AG09319 (cell line): ENCODE measurements around the gene ERMAP.

ENCODE experiments used
- DNase-seq: peaks from one replicate; pipeline ENCODE4 v3.0.0-alpha.2; 2010; ENCODE audit warnings: low read depth; ENCODE audit errors: extremely low read depth
- TF ChIP-seq, protein P1 (sequence below): IDR thresholded peaks from 2 replicates; pipeline ENCODE4 v1.5.1; 2011; ENCODE audit warnings: low read depth, mild to moderate bottlenecking, inconsistent platforms, low read length, moderate library complexity

Gene ERMAP

DNA sequence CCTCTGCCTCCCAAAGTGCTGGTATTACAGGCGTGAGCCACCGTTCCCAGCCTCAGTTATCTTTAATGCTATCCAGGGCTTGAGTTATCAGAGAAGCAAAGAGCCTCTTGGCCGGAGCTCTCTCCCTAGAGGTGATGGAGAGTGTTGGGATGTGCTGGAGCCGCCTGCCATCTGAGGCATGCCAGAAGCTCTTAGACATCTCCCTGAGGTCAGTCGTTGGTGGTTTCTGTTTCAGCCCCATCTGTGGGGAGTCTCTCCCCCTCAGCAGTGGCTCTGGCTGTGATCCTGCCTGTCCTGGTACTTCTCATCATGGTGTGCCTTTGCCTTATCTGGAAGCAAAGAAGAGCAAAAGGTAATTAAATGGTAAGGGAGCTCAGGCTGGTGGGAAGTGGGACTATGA is 17.9 kb downstream of the ERMAP start:
- TF ChIP-seq, protein P1, sequence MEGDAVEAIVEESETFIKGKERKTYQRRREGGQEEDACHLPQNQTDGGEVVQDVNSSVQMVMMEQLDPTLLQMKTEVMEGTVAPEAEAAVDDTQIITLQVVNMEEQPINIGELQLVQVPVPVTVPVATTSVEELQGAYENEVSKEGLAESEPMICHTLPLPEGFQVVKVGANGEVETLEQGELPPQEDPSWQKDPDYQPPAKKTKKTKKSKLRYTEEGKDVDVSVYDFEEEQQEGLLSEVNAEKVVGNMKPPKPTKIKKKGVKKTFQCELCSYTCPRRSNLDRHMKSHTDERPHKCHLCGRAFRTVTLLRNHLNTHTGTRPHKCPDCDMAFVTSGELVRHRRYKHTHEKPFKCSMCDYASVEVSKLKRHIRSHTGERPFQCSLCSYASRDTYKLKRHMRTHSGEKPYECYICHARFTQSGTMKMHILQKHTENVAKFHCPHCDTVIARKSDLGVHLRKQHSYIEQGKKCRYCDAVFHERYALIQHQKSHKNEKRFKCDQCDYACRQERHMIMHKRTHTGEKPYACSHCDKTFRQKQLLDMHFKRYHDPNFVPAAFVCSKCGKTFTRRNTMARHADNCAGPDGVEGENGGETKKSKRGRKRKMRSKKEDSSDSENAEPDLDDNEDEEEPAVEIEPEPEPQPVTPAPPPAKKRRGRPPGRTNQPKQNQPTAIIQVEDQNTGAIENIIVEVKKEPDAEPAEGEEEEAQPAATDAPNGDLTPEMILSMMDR: no peak
- no peak for DNase-seq

DNA sequence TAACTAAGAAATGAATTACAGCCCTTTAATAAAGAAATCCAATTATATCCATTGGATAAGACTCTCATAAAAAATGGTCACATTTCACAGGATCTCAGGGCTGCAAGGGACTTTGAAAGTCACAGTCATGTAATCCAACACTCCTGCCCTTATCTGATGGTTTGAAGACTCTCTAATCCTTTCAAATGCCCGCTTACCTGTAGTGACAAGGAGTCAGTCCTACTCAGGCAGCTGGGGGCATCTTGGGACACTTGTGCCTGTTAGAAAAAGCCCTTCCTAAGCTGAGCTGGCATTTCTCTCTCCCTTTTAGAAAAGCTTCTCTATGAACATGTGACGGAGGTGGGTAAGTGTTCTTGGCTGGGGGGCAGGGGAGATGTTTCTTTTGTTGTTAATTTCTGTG is 18.5 kb downstream of the ERMAP start:
- TF ChIP-seq, protein P1: no peak
- no peak for DNase-seq

DNA sequence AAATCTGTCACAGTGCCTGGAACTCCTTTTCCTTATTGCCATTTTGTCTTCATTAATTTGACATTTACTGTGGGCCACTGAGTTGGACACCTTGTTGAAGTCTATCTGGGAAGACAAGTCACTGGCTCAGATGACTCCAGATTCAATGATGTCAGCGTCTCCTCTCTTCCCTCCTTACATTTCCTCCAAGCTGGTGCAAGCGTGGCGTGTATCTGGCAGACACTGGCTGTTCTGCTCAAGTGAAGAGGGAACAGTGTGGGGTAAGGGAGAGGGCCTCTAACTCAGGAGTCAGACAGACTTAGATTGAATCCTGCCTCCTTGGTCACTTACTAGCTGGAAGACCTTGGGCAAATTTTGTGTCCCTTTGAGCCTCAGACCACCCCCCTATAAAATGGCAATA is 20.8 kb downstream of the ERMAP start:
- no peak for DNase-seq
- TF ChIP-seq, protein P1: no peak

DNA sequence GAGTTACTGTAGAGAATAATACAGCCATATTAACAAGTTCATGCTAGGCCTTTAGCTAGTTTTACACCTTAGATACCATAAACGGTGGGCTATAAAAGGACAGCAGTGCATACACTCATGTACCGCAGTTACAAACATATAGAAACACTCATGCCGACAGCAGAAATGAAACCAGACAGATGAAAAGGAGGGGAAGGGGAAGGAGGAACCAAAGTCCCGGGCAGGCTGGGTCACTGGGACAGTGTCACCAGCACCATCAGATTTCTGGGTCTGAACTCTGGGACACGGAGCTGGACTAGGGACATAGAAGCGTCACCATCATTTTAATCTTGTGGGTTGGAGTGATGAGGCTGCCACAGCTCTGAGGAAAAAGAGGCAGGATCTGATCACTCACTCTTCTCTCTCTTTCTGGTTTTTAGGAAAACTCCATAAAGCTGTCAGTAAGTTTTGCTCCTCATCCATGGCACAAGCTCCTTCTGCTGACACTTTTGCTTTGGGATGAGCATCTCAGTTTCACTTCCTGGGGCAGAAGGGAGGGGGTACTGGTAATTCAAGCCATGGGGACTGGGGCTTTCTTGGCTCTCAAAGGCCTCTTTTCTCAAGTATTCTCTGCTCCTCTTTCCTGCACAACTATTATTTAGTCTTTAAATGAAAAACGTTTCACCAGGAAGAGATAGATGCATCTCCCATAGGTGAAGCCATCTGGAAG is 21.7 kb downstream of the ERMAP start:
- no peak for DNase-seq
- TF ChIP-seq, protein P1: no peak

DNA sequence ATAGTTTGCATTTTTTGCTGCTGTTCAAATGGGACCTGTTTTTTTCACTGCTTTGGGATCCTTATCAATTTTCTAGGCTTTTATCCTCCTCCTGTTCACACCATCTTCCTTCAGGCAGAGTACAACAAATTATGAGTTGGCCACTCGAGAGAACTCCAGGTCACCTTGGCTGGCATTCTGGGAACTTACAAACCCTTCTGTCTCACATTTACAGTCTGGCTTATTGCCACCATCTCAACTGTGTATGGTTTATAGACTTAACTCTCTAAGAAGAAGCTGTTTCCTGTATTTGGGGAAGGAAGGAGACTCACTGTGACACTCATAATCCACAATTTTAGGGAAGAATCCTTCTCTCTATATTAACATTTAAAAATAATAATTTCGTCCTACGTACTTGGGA is 24.1 kb downstream of the ERMAP start:
- DNase-seq: no peak
- TF ChIP-seq, protein P1: no peak

DNA sequence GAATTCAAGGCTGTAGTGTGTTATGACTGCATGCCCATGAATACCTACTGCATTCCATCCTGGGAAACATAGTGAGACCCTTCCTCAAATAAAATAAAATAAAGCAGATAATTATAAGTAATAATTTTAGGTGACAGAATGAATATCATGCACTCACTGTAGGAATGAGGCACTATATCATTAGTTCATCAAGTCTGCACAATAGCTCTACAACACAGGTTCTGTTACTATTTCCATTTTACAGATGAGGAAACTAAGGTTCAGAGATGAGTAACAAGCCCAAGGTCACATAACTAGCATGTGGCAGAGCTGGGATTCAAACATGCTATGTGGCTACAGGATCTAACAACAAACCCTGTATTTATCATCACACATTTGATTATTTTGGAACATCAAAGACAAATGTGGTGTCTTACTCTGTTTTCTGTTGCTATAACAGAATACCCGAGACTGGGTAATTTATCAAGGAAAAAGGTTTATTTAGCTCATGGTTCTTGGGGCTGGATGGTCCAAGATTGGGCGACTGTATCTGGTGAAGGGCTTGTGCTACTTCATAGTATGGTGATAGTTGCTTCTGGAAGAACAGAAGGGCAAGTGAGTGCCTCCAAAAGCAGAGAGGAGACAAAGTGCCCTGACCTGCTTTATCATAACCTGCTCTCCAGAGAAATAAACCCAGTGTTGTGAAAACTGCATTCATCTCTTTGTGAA is 24.7 kb downstream of the ERMAP start:
- TF ChIP-seq, protein P1: no peak
- DNase-seq: no peak

DNA sequence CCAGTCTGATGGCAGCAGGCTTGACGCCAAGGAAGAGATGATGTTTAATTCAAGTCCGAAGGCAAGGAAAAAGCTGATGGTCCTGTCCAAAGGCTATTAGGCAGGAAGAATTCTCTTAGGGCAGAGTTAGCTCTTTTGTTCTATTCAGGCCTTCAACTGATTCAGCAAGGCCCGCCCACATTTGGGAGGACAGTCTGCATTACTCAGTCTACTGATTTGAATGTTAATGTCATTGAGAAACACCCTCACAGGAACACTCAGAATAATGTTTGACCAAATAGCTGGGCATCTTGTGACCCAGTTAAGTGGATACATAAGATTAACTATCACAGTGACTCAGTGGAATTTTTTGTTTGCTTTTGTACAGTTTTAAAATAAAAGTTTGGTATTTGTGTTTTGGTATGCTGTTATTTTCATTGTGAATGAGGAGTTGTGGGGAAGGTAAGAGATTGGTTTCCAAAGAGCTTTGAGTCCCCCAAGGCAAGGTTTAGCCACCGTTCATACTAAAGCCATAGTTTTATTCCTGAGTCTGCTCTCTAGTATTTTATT is 27.7 kb downstream of the ERMAP start:
- TF ChIP-seq, protein P1: no peak
- no peak for DNase-seq
